HG03064 (cell line): Measurements from ENCODE around the gene DNAJC8.

ENCODE experiments used
- ATAC-seq: cut with Tn5 transposase; IDR thresholded peaks from one replicate; pipeline ENCODE4 v1.9.1; 2021; ENCODE audit warnings: low read depth; ENCODE audit not compliant: unreplicated experiment

DNAJC8 gene

DNA sequence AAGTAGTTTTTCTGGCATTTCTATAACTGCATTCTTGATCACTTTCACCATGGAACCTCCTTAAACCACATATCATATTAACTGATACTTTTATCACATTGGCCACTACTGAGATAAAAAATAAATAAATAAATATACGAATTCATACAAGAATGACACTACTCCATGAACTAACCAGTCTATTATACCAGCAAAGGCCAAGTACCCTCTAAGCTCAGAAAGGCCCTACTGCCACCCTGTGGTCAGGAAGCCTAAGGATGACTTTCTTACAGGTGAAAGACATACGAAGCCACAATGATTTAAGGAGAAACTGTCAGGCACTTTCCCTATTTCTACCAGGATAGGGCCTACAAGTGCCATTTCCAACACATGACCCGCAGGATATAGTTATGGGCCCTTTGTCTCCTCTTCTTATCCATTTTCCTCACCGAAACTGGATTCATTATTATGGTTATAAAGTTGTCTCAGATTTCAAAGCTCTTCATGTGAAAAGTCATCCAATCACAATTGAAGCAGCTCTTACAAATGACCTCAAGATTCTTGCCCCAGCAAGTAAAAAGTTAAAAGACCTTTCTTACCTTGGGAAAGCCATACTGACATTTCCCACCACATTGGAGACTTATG lies 23.9 kb downstream of the DNAJC8 start:
- no peak for ATAC-seq

DNA sequence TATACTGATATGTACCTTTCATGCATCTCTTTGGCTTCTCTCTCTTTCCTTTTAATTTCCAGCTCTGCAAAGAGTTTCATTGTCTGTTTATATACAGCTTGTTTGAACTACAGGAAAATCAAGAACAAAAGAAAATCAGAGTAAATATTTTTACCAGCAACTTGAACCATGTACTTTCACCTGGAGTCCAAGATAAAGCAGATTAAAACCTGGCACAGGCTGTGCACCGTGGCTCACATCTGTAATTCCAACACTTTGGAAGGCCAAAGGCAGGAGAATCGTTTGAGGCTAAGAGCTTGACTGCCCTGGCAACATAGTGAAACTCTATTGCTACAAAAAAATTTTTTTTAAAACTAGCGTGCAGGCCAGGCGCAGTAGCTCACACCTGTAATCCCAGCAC lies 27.6 kb downstream of the DNAJC8 start:
- no peak for ATAC-seq

DNA sequence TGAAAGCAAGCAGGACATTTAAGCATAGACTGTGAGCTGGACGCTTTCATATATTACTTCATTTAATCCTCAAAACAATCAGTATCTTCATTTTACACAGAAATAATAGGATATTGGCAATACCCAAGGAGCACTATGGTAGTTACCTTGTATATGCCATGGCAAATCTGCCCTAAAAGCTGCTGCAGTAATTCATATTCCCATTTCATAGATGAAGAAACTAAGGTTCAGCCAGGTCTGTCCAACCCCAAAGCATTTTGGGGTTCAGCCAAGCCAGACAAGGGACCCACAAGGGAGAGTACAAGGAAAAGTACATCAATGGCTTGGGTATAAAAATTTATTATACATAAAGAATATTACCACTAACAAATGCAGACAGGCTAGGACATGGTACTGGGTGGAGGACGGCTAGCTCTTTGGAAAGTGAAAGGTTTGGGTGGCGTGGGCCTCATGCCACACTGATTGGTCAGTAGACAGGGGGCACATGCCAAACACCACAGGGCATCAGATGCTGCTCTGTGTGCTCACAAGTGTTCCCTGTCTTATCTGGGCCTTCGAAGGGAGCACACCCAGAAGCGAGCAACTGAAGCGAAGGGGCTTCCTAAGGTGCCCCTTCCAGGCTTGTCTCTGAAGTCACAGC lies 32.5 kb downstream of the DNAJC8 start:
- no peak for ATAC-seq

DNA sequence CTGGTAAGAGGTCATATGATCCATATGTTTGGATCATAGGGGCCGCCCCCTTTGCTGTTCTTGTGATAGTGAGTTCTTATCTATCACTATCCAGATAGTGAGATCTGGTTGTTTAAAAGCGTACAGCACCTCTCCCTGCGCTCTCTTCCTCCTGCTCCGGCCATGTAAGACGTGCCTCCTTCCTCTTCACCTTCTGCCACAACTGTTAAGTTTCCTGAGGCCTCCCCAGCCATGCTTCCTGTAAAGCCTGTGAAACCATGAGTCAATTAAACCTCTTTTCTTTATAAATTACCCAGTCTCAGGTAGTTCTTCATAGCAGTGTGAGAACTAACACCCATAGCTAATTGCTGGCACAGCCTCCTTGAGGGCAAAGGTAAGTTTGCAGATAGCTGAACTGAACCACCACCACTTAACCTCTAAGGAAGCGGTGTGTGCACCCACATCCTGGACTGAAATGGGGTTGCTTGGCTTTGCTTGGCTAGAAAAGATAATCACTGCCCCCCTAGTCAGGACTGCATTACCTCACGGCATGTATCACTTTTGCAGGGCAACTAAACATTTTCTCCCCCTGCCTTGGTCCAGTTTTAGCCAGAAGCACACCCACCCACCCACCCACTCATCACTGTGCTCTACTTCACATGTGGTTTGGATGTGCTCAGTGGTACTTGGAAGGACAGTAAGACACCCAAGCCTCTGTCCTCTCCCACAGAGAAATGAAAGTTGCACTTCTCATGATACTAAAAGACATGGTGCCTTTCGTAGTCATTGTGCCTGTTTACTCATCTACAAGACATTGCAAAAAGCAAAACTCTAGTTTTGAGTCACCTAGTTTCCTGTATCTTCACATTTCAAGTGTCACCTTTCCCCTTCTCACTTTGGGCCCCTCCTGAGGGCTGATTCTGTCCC lies 33.2 kb downstream of the DNAJC8 start:
- ATAC-seq = peak; percentile 67

DNA sequence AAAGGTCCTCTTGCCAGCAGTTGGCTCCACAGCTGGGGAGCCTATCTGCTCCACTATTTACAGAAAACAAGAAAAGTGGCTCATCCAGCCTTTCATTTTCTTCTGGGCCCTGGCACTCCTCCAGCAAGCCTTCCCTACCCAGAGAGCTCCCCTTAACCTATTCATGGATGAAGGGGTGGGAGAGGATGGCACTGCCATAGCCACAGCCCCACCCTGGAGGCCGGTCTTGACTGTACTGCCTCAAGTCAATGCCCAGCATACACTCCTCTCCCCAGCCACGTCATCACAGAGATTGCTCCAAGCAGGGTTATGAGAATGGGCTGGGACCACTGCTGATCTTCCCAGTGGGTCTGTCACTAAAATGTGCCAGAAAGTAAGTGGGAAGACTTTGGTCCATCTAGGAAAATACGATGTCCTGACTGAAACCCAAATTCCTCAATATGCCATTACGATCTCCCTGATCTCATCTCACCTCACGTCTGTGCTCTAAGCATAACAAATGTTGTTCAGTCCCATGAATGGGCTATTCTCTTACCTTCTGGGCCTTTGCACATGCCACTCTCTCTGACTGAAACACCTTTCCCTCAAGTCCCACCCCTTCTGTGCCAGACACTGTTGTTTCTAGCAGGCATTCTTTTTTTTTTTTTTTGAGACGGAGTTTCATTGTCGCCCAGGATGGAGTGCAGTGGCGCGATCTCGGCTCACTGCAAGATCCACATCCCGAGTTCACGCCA lies 35.0 kb downstream of the DNAJC8 start:
- ATAC-seq = no peak

DNA sequence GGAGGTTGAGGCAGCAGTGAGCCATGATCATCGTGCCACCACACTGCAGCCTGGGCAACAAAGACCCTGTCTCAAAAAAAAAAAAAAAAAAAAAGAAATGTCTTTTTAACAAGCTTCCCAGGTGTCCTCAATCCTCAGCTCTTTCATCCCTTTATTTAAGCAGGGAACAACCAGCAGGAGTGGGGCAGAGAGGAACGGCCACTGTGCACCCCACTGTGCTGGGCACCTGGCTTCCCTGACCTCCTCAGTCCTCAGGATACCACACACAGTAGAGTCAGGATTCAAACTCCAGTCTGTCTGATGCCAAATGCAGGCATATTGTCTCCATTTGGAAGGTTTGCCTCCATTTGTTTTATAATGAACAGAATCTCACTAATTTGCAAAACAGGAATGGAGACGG lies 36.5 kb downstream of the DNAJC8 start:
- ATAC-seq = no peak

DNA sequence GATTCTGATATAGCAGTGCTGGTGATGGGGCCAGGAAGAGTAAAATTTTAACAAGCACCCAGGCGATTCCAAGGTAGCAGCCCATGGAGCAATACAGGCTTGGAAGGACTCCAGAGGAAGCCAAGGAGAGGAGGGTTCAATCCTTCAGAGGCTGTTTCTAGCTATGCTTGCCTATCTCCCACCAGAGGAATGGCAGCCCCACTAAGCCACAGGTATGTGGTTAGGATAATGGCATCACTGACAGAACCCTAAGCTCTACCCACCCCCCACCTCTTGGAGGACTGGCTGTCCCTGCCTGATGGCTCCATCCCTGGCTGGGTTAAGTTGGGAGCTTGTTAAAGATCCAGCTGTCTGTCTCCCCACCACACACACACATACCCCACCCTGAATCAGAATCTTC lies 37.0 kb downstream of the DNAJC8 start:
- no peak for ATAC-seq

DNA sequence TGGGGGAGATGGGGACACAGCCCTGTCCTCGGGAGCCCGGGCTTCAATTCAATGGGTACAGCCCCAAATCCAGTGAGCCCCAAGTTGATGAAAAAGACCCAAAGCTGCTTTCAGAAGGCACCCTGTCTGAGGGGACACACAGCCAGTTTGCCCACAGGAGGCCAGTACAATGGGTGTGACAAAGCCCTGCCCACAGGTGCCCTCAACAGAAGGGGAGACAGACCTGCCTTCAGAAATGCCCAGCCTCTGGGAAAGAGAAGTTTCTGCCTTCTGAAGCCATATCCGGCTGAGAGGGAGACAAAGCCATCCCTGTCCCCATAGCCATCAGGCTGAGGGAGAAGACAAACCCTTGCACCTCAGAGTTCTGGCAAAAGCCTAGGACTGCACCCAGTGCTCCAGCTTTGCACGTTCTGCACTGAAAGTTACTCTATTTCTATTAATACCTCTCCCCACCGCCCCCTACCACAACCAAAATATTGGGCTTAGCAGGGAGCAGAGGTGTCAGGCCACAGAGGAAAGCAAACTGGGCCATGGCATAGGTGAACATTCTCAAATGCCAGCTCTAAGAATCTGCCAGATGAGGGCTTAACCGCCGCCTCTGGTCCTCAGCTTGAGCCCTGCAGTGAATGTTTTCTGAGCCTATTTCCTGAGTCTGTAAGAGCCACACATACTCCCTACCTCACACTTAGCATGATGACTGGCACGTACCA lies 38.3 kb downstream of the DNAJC8 start:
- ATAC-seq = no peak

DNA sequence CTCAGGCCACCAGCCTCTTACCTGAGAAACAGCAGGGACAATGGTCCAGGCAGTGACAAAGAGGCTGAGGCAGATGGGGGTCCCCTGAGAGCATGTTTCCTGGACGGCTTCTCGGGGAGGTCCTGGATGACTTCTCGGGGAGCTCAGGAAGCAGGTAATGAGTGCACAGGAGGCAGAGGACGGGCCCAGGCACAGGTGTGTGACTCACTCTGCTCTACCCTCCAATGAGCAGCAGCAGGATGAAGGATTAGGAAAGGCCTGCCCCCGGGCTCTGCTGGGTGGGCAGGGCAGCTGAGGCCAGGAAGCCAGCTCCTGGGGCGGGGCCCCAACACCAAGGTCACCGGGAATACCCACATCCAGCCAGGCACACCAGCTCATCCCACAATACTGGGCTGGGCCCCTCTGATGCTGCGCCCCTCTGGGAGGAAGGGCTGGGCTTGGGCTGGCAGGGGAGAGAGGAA lies 39.1 kb downstream of the DNAJC8 start:
- no peak for ATAC-seq

DNA sequence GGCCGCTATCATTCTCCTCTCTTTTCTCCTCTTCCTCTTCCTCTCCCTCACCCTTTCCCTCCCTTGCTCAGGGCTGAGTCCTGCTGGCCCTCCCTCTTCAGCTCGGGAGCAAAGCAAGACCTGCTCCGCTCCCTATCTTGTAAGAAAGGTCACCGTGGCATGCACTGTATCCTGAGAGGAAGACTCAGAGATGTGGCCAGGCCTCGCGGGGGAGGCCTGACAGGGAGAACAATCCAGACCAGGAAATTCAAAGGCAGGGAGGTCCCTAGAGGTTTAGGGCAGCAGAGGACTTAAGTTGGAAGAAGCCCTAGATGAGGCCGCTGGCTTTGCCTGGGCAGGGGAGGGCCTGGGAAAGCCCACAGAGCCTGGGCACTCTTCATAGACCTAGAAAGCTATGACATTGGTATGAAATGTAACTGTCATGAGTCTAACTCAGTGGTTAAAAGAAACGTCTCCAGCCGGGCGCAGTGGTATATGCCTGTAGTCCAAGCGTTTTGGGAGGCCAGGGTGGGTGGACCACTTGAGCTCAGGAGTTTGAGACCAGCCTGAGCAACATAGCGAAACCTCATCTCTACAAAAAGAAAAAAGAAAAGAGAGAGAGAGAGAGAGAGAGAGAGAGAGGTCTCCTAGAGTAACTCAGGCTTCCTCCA lies 41.7 kb downstream of the DNAJC8 start:
- no peak for ATAC-seq

DNA sequence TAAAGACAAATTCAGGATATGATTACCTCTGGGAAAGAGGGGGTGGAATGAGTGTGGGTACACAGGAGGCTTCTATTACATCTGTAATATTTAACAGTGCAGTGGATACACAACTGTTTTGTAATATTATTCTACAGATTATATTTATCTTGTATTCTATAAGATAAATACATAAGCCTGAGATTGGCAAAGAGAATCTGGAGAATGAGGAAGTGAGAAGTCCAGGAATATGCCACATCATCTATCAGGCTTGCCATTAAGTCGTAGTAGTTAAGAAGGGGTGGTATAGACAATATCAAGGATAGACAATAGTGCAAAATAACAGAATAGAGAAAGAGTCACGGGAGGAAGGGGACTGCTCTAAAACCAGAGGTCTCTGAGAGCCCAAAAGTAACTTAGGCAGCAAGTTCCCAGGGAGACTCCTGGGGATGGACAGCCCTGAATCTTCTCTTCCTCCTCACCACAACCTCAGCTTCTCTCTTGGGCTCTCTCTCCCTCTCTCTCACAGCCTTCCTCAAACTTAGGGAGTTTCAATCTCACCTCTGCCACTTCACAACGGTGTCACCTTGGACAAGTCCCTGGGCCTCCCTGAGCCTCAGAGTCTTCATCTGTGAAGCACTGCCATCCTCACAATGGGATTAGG lies 42.4 kb downstream of the DNAJC8 start:
- ATAC-seq = no peak

DNA sequence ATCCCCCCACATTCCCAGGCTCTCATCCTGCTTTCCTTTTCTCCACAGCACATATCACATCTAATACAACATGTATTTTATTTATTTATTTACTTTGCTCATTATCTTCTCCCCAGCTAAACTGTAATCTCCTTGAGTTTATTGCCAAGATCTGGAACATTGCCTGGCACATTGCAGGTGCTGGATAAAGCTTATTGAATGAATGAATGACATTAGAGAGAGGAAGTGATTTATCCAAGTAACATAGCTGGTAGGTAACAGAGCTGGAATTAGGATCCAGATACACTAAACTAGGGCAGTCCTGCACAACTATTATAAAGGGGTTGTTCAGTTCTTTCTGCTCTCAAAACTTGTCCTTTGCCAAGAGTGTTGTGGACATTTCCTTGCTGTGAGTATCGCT lies 47.8 kb downstream of the DNAJC8 start:
- ATAC-seq = no peak

DNA sequence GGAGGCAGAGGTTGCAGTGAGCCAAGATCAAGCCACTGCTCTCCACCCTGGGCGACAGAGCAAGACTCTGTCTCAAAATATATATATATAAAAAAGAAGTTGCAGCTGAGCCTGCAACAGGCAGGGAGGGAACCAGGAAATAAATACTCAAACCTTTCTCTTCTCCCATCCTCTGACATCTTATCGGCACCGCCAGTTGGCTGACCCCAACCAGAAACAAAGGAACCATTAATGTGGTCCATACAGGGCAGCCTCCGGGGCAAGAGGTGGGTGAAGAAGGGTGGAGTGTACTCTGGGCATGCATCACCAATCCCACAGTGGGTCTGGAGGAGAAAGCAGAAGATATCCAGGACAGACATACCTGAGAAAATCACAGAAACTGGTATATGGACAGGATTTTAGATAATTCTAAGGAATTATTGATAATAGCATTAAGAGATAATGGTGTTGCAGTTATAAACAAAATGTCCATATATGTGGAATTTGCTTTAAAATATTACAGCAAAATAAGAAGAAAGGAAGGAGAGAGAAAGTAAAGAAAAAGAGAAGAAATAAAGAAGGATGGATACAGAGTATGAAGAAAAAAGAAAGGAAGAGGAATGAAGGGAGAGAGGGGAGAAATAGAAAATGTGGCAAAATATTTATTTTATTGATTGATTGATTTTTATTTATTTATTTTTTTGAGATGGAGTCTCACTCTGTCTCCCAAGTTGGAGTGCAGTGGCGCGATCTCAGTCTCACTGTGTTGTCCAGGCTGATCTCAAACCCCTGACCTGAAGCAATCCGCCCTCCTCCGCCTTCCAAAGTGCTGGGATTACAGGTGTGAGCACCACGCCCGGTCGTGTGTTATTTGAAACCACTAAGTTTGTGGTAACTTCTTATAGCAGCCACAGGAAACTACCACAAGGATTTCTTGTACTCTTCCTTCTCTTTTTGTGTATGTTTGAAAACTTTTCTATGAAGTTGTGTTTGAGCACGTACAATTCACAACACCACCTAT lies 52.2 kb downstream of the DNAJC8 start:
- ATAC-seq = no peak

DNA sequence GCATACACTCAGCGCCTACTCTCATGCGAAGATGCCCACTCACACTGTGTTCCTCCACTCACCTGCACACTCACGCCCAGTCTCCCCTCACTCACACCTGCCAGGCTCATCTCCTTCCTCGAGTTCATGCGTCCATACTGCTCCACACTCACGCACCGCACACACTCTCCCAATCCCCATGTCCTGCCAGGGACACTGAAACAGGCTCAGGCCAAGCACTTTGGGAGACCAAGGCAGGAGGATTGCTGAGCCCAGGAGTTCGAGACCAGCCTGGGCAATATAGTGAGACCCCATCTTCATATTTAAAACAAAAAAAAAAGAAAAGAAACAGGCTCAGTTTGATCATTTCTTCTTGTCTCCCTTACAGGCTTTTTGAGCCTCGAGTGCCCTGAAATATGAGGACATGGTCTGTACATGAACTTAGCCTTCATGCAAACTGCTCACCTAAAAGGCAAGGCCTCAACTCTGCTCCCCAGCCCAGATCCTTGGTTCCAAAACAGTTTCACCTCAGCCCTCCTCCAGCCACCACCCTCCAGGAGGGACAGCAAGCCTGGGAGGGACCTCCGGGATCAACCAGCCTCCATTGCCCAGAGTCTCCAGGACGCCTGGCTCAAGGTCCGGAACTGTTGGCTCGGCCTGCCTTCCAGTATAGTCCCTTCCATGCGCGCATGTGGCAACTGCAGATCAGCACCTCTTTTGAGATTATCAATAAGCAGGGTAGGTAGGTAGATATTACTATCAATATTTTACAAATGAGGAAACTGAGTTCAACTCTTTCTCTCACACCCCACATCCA lies 53.9 kb downstream of the DNAJC8 start:
- no peak for ATAC-seq

DNA sequence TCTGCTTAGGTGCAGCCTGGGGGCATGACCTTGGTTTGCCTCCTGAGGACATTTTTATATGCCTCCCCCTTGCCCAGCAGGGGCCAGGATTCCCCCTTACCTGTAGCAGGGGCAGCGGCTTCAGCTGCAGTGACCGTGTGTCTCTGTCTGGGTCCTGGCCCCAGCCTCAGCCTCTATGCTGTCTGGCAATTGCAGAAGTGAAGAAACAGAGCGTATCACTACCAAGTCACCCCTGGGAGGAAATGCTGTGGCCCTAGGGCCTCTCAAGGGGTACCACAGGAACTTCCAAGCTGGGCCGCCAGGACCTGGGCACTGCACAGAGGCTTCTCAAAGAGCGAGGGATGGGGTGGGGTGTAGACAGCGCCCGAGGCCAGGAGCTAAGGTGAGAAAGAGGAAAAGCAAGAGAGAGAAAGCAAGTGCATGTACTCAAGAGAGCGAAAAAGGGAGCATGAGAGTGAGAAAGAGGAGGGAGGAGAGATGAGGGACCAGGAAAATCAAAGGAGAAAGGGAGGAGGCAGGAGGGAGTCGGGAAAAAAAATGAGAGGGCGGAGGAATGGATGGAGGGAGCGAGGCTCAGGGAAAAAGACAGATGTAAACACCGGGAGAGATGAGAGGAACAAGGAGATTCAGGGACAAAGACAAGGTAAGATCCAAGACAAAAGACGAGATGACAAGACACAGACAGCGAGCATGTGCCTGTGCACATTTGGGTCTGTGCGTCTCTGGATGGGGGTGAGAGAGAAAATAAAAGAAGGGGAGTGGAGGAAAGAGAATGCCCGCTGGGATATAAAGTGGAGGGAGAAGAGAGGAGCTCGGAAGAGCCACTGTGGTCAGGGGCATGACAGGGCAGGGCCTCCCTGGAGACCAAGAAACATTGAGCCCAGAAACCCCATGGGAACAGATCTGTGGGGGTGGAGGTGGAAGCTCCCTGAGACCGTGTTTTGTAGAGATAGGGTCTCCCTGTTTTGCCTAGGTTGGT lies 56.0 kb downstream of the DNAJC8 start, which contains the start of gene PTAFR:
PTAFR (minus strand) TSS at position 199 of the 979 bp plus-strand sequence. CDS start 25,669 bp downstream, outside the sequence.
- no peak for ATAC-seq

DNA sequence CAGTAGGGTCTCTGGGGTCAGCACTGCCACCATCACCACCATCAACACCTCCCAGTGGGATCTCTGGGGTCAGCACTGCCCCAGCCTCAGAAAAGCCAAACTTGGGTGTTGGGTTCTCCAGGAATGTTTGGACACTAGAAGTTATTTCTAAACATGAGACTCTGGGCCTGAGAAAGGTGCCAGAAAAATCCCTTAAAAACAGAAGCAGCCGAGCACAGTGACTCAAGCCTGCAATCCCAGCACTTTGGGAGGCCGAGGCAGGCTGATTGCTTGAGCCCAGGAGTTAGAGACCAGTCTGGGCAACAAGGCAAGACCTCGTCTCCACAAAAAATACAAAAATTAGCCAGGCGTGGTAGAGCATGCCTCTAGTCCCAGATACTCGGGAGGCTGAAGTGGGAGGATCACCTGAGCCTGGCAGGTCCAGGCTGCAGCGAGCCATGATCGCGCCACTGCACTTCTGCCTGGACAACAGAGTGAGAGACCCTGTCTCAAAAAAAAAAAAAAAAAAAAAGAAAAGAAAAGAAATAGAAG lies 56.8 kb downstream of the DNAJC8 start:
- ATAC-seq = no peak
